PC-3 (cell line): ENCODE results near the gene ABCC8. TPM values are rescaled to one million over a fixed set of nuclear protein-coding genes. Genes with fewer than 3 reads are reported as not detected.

Source experiments
- ATAC-seq: fragments of 200-7000 bp; cut with Tn5 transposase; 2 replicates; pipeline ENCODE4 v1.9.1; 2020; ENCODE audit warnings: mild to moderate bottlenecking, moderate library complexity
- BruUV-seq: library from RNA; stranded (reverse); fragments of 400-500 nt; replicated peaks from 2 replicates; lab custom pipeline; 2021; lab: Mats Ljungman, UMichigan
- CTCF ChIA-PET: fragments of 300-600 bp; sonication (Branson Sonifier 250); formaldehyde crosslinking; loops from one replicate; lab custom pipeline; 2022; ENCODE audit warnings: antibody characterized with exemption; lab: Charles Lee
- POLR2A ChIA-PET: fragments of 300-600 bp; sonication (Branson Sonifier 250); formaldehyde crosslinking; loops from one replicate; lab custom pipeline; 2022; ENCODE audit warnings: antibody characterized with exemption; ENCODE audit not compliant: unreplicated experiment; lab: Charles Lee
- DNase-seq: peaks from one replicate; pipeline ENCODE4 v3.0.0-alpha.2; 2015
- H2AFZ ChIP-seq: fragments of 300-600 bp; sonication (generic); 2 replicates; pipeline ENCODE4 v1.6.0; 2016; ENCODE audit warnings: antibody characterized with exemption, low read length
- H3F3A ChIP-seq: fragments of 300-600 bp; sonication (generic); one replicate; pipeline ENCODE4 v1.6.0; 2017; ENCODE audit warnings: antibody characterized with exemption, low read length, control low read depth, mild to moderate bottlenecking; ENCODE audit not compliant: unreplicated experiment
- H3K27ac ChIP-seq: fragments of 300-600 bp; sonication (generic); 2 replicates; pipeline ENCODE4 v1.5.1; 2016; ENCODE audit warnings: mild to moderate bottlenecking, low read length
- H3K27me3 ChIP-seq: fragments of 300-600 bp; sonication (generic); 2 replicates; pipeline ENCODE4 v1.6.1; 2016; ENCODE audit warnings: low read length, mixed read lengths
- H3K36me3 ChIP-seq: fragments of 300-600 bp; sonication (generic); 2 replicates; pipeline ENCODE4 v1.6.1; 2016; ENCODE audit warnings: low read depth, mixed run types, low read length, mixed read lengths
- H3K4me1 ChIP-seq: fragments of 300-600 bp; sonication (generic); 2 replicates; pipeline ENCODE4 v1.5.1; 2016; ENCODE audit warnings: low read length; ENCODE audit not compliant: insufficient read depth
- H3K4me2 ChIP-seq: fragments of 300-600 bp; sonication (generic); 2 replicates; pipeline ENCODE4 v1.6.0; 2016; ENCODE audit warnings: low read length
- H3K4me3 ChIP-seq: fragments of 300-600 bp; sonication (generic); 2 replicates; pipeline ENCODE4 v1.5.1; 2016; ENCODE audit warnings: mild to moderate bottlenecking, low read length, mixed read lengths
- H3K79me2 ChIP-seq: fragments of 300-600 bp; sonication (generic); 2 replicates; pipeline ENCODE4 v1.6.1; 2017; ENCODE audit warnings: low read length, mixed read lengths
- H3K9ac ChIP-seq: fragments of 300-600 bp; sonication (generic); 2 replicates; pipeline ENCODE4 v1.6.0; 2016; ENCODE audit warnings: mild to moderate bottlenecking, low read length
- H3K9me2 ChIP-seq: fragments of 300-600 bp; sonication (generic); replicated peaks from 2 replicates; pipeline ENCODE4 v1.6.1; 2016; ENCODE audit warnings: mixed run types, low read length, mixed read lengths
- H3K9me3 ChIP-seq: fragments of 300-600 bp; sonication (generic); 2 replicates; pipeline ENCODE4 v1.6.1; 2016; ENCODE audit warnings: low read length, mixed read lengths
- H4K20me1 ChIP-seq: fragments of 300-600 bp; sonication (generic); 2 replicates; pipeline ENCODE4 v1.6.1; 2016; ENCODE audit warnings: low read length, mixed read lengths
- EZH2 ChIP-seq: fragments of 300-600 bp; sonication (generic); IDR thresholded peaks from one replicate; pipeline ENCODE4 v1.6.1; 2017; ENCODE audit warnings: antibody characterized with exemption, mild to moderate bottlenecking, low read length; ENCODE audit not compliant: unreplicated experiment
- EZH2phosphoT487 ChIP-seq: fragments of 300-600 bp; sonication (generic); IDR thresholded peaks from 2 replicates; pipeline ENCODE4 v1.6.1; 2018; ENCODE audit warnings: mild to moderate bottlenecking, antibody characterized with exemption, low read length, borderline replicate concordance
- intact Hi-C: fragments of 100-400 bp; cut with micrococcal nuclease; formaldehyde crosslinking; loops from 2 replicates; pipeline ENCODE4 v1.9.0; 2023
- total RNA-seq: library from RNA; depleted of rRNA; stranded (reverse); fragments of >200 nt; gene quantifications from 2 replicates; pipeline ENCODE4 v1.2.3, GENCODE V29; 2014
- TF ChIP-seq, protein P1 (sequence below): fragments of 300-600 bp; sonication (generic); conservative IDR thresholded peaks from 2 replicates; pipeline ENCODE4 v1.5.1; 2017; ENCODE audit warnings: antibody characterized with exemption, low read depth, mild to moderate bottlenecking, low read length

ABCC8 gene
- total RNA-seq, 1 experiment from 2014 or later: not detected

DNA sequence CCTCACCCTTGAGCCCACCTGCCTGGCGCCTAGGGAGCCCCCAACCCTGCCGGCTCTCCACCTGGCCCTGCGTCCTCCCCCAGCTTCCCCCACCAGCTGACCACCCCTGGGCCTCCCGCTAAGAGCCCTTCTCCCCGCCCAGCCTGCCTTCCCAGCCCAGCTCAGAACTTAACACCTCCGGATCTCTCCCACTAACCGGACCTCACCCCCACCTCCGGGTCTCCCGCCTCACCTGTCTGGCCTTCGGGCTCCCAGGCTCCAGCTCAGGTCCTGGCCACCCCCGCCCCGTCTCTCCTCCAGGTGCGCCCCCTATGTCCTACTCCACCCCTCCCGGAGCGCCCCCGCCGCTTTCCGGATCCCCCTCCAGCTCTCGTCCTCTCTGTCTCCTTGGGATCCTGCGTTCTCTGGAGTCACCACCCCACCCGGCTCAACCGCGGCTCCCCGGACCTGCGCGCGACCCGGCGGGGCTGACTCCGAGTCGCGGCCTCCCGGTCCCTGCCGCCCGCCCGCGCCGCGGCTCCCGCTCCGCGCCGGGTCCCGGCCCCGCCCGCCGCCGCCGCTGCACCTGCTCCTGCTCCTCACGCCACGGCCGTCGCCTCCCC, 87.9 kb downstream of the ABCC8 start, which contains the start of gene KCNJ11:
KCNJ11 (minus strand) TSS at position 51 of the 602 bp plus-strand sequence. CDS start 568 bp downstream, outside the sequence.
- TF ChIP-seq EZH2phosphoT487 (no peak), EZH2 (no peak)
- TF ChIP-seq, protein P1, sequence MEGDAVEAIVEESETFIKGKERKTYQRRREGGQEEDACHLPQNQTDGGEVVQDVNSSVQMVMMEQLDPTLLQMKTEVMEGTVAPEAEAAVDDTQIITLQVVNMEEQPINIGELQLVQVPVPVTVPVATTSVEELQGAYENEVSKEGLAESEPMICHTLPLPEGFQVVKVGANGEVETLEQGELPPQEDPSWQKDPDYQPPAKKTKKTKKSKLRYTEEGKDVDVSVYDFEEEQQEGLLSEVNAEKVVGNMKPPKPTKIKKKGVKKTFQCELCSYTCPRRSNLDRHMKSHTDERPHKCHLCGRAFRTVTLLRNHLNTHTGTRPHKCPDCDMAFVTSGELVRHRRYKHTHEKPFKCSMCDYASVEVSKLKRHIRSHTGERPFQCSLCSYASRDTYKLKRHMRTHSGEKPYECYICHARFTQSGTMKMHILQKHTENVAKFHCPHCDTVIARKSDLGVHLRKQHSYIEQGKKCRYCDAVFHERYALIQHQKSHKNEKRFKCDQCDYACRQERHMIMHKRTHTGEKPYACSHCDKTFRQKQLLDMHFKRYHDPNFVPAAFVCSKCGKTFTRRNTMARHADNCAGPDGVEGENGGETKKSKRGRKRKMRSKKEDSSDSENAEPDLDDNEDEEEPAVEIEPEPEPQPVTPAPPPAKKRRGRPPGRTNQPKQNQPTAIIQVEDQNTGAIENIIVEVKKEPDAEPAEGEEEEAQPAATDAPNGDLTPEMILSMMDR: 0 out of 2 replicates have a peak, but pooled peaks have one; percentile 13
- ChIA-PET POLR2A (interaction anchor here (0.5 kb wide), 1 partner anchor 25 kb away, joined by 3 read pairs; no protein-coding TSS in a partner anchor), CTCF (interaction anchor here (0.6 to 0.8 kb wide), 4 partner anchors 139 to 386 kb away, joined by 3 to 5 read pairs (median 4); no protein-coding TSS in a partner anchor)
- Histone ChIP-seq H3K36me3 (no peaks in the 10 kb centered on the region), H3K4me2 (peak within 1 kb of the TSS; percentile 91), H3K9ac (0 out of 2 replicates have a peak within 1 kb of the TSS, but pooled peaks have one; percentile 25), H2AFZ (peak within 1 kb of the TSS; percentile 86), H3K79me2 (no peaks in the 10 kb centered on the region), H3K4me1 (peaks cover 2% of the 10 kb centered on the region; the same call in 1 of the 2 replicates), H3K27me3 (no peaks in the 10 kb centered on the region), H3K9me2 (no peaks in the 10 kb centered on the region), H3F3A (no peaks in the 10 kb centered on the region), H3K27ac (no peak within 1 kb of the TSS), H3K4me3 (peak within 1 kb of the TSS; percentile 74), H4K20me1 (no peaks in the 10 kb centered on the region), H3K9me3 (no peaks in the 10 kb centered on the region)
- DNase-seq (no peak), ATAC-seq (peak; percentile 57)
- intact Hi-C loops: loop anchor here (1.0 kb wide), 2 partner anchors 91 to 116 kb away; no protein-coding TSS in a partner anchor
- no TSS peak for BruUV-seq

DNA sequence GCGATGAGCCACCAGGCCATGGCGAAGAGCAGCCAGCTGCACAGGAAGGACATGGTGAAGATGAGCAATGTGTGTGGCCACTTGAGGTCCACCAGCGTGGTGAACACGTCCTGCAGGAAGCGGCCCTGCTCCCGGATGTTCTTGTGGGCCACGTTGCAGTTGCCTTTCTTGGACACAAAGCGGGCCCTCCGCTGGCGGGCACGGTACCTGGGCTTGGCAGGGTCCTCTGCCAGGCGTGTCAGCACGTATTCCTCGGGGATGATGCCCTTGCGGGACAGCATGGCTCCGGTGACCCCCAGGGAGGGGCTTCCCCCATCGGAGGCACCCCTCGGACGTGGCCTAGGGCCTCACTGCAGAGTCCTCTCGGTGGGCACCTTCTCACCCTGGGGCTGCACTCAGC, 88.8 kb downstream of the ABCC8 start:
- DNase-seq (no peak), ATAC-seq (no peak)
- no peak overlapping the region for H3K4me3 ChIP-seq
- ChIA-PET CTCF (no interaction called here), POLR2A (no interaction called here)
- TF ChIP-seq, protein P1: no peak
- TF ChIP-seq EZH2phosphoT487 (no peak), EZH2 (no peak)
- H3K9me2 ChIP-seq: no peaks in the 10 kb centered on the region
- no peaks in the 10 kb centered on the region for H3K36me3 ChIP-seq
- intact Hi-C loops: no loop called here
- no TSS peak for BruUV-seq
- no peaks in the 10 kb centered on the region for H3K27me3 ChIP-seq
- H3K4me2 ChIP-seq: no peak overlapping the region
- no peaks in the 10 kb centered on the region for H4K20me1 ChIP-seq
- H3K9ac ChIP-seq: no peak overlapping the region
- H3F3A ChIP-seq: no peaks in the 10 kb centered on the region
- peaks cover 2% of the 10 kb centered on the region; the same call in 1 of the 2 replicates for H3K4me1 ChIP-seq
- no peak overlapping the region for H2AFZ ChIP-seq
- H3K27ac ChIP-seq: no peak overlapping the region
- no peaks in the 10 kb centered on the region for H3K9me3 ChIP-seq
- no peaks in the 10 kb centered on the region for H3K79me2 ChIP-seq

DNA sequence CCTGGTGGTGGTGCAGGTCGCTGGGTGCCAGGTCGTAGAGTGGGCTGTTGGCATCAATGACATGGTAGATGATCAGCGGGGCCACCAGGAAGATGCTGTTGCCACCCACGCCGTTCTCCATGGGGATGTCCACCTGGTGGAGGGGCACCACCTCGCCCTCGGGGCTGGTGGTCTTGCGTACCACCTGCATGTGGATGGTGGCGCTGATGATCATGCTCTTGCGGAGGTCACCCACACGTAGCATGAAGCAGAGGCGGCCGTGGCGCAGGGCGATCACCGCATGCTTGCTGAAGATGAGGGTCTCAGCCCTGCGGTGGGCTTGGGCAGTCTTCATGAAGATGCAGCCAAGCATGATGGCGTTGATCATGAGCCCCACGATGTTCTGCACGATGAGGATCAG, 89.4 kb downstream of the ABCC8 start:
- DNase-seq: no peak
- intact Hi-C loops: no loop called here
- no peak for ATAC-seq
- Histone ChIP-seq H3K9me2 (no peaks in the 10 kb centered on the region), H3K4me2 (no peak overlapping the region), H3F3A (no peaks in the 10 kb centered on the region), H3K9ac (no peak overlapping the region), H4K20me1 (no peaks in the 10 kb centered on the region), H3K79me2 (no peaks in the 10 kb centered on the region), H3K27ac (no peak overlapping the region), H3K4me3 (no peak overlapping the region), H3K4me1 (peaks cover 2% of the 10 kb centered on the region; the same call in 1 of the 2 replicates), H3K36me3 (no peaks in the 10 kb centered on the region), H2AFZ (no peak overlapping the region), H3K27me3 (no peaks in the 10 kb centered on the region), H3K9me3 (no peaks in the 10 kb centered on the region)
- no TSS peak for BruUV-seq
- TF ChIP-seq, protein P1: no peak
- no peak for TF ChIP-seq EZH2
- TF ChIP-seq EZH2phosphoT487: no peak
- ChIA-PET POLR2A (no interaction called here), CTCF (no interaction called here)
